ENCODE measurements around the gene PSTPIP2. TPM values are rescaled to one million over a fixed set of nuclear protein-coding genes. Genes with fewer than 3 reads are reported as not detected.

The PSTPIP2 gene
- total and polyA plus RNA-seq, 2 of the 13 experiments (the other 11 are each of a cell fraction or from before 2014, with no cell fraction given) = 0.25 to 0.27 TPM

- TF ChIP-seq GMEB1 (CRISPR knock-in tag; IDR thresholded peaks at IDR 0.05; ENCODE audit: borderline replicate concordance) (peak; percentile 90), HNRNPL (IDR thresholded peaks at IDR 0.05; ENCODE audit: low read depth, low read length) (0 out of 2 replicates have a peak, but pooled peaks have one; percentile 38), ZNF292 (CRISPR knock-in tag; IDR thresholded peaks at IDR 0.05; ENCODE audit: borderline replicate concordance, low read depth) (peak; percentile 41; the same call in 1 of the 2 replicates), ZNF678 (CRISPR knock-in tag; IDR thresholded peaks at IDR 0.05) (no peak; the same call in 1 of the 2 replicates), ZSCAN22 (CRISPR knock-in tag; IDR thresholded peaks at IDR 0.05) (no peak), ZNF367 (CRISPR knock-in tag; IDR thresholded peaks at IDR 0.05; ENCODE audit: borderline replicate concordance) (no peak), MYPOP (CRISPR knock-in tag; IDR thresholded peaks at IDR 0.05) (no peak), ZFYVE20 (CRISPR knock-in tag; IDR thresholded peaks at IDR 0.05; ENCODE audit: borderline replicate concordance, low read depth) (no peak), ZNF652 (CRISPR knock-in tag; IDR thresholded peaks at IDR 0.05; ENCODE audit: borderline replicate concordance, low read depth) (no peak), ATF2 (CRISPR knock-in tag; IDR thresholded peaks at IDR 0.05) (peak; percentile 35; the same call in 1 of the 2 replicates), ARID4A (CRISPR knock-in tag; IDR thresholded peaks at IDR 0.05; ENCODE audit: borderline replicate concordance) (peak; percentile 90), TBX3 (IDR thresholded peaks at IDR 0.05; ENCODE audit: borderline replicate concordance) (peak; percentile 13; the same call in 1 of the 2 replicates), SP1 (IDR thresholded peaks at IDR 0.05) (no peak), SP1 (CRISPR knock-in tag; IDR thresholded peaks at IDR 0.05) (peak; percentile 93), ZNF274 (CRISPR knock-in tag; IDR thresholded peaks at IDR 0.05) (peak; percentile 72; the same call in 1 of the 2 replicates), MEF2D (CRISPR knock-in tag; IDR thresholded peaks at IDR 0.05) (peak; percentile 60; the same call in 1 of the 2 replicates), ZNF432 (CRISPR knock-in tag; IDR thresholded peaks at IDR 0.05; ENCODE audit: borderline replicate concordance) (no peak)
Measured at GRCh38 chr18:46104128-46104911, 32.3 kb upstream of the PSTPIP2 start, which contains the start of gene HAUS1 (continued).

Measured in HepG2 (cell line).